Mammary epithelial cell (primary cell): Measurements from ENCODE around the gene TOLLIP.

Source experiments
- EZH2 ChIP-seq: IDR thresholded peaks from 2 replicates; pipeline ENCODE4 v1.6.1; 2012; ENCODE audit warnings: low read length, inconsistent platforms, borderline replicate concordance
- TF ChIP-seq, protein P1 (sequence below), 2 donors: IDR thresholded peaks in 1 of 2; conservative IDR thresholded peaks in 1 of 2; 2 replicates each; pipeline ENCODE4 v1.5.1; 2011 to 2012; ENCODE audit warnings: inconsistent platforms in 2 of 2, low read length in 2 of 2, mild to moderate bottlenecking in 2 of 2, control low read depth in 1 of 2, low read depth in 1 of 2; ENCODE audit not compliant: insufficient read depth in 1 of 2; ENCODE audit errors: extremely low read depth in 1 of 2

DNA sequence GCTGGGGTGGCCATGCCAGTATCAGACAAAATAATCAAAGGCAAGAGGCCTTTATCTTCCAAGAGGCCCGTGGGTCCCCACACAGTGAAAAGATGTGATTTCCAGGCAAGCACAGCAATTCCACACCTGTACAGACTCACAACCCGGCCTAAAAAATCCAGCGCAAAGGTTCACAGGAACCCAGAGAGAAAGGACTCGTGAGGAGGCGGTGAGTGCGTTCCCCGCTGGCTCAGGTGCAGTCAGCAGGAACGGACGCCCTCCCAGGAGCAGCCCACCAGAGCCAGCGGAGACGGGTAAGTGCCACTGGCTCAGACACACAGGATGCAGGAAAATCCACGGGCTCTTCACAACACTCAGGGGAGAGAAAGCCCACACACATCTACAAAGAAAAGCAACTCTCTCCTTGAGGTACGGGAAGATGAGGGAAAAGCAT is 4.4 kb downstream of the TOLLIP start:
- TF ChIP-seq, protein P1, sequence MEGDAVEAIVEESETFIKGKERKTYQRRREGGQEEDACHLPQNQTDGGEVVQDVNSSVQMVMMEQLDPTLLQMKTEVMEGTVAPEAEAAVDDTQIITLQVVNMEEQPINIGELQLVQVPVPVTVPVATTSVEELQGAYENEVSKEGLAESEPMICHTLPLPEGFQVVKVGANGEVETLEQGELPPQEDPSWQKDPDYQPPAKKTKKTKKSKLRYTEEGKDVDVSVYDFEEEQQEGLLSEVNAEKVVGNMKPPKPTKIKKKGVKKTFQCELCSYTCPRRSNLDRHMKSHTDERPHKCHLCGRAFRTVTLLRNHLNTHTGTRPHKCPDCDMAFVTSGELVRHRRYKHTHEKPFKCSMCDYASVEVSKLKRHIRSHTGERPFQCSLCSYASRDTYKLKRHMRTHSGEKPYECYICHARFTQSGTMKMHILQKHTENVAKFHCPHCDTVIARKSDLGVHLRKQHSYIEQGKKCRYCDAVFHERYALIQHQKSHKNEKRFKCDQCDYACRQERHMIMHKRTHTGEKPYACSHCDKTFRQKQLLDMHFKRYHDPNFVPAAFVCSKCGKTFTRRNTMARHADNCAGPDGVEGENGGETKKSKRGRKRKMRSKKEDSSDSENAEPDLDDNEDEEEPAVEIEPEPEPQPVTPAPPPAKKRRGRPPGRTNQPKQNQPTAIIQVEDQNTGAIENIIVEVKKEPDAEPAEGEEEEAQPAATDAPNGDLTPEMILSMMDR (conservative IDR thresholded peaks at IDR 0.05 in 1 of 2, IDR thresholded peaks at IDR 0.05 in 1 of 2; ENCODE audit: extremely low read depth in 1 of 2, insufficient read depth in 1 of 2, low read depth in 1 of 2, low read length in 2 of 2) = no peak
- no peak for TF ChIP-seq EZH2
